ENCODE results near the gene MRPL34. TPM values are rescaled to one million over a fixed set of nuclear protein-coding genes. Genes with fewer than 3 reads are reported as not detected.

Gene MRPL34
- total RNA-seq, 1 donor from 2014 or later = 23.7 TPM

DNA sequence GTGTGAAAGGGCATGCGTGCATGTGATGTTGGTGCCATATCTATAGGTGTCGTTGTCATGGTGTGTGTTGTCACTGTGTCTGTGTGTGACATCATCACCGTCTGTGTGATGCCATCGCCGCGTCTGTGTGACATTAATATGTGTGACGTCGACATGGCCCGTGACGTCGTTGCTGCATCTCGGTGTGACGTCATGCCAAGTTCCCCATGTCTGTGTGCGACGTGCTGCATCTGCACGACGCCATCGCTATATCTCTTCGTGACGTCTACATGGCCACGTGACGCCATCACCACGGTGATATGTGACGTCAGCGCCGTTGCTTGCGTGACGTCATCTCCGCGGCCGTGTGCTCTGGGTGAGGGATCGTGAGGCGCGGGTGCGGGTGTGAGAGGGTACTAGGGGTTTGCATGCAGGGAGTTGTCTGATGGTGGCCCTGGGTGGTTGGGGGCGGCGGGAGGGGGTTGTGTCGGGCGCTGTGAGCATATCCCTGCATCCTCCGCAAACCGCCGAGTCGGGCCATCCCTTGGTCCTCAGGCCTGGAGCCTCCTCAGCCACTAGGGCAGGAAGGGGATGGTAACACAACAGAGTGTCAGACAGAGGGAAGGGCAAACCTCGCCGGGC lies 46.3 kb downstream of the MRPL34 start:
- Histone ChIP-seq H3K4me3 (ENCODE audit: low read depth, low read length) (no peak overlapping the region), H3K36me3 (ENCODE audit: control insufficient read depth, insufficient read depth, low read length) (no peaks in the 10 kb centered on the region), H3K27me3 (ENCODE audit: control insufficient read depth, insufficient read depth, low read length) (no peaks in the 10 kb centered on the region)
- TF ChIP-seq CTCF (IDR thresholded peaks at IDR 0.05; ENCODE audit: insufficient read depth, low read length, severe bottlenecking) = no peak
- FAIRE-seq (no peak), DNase-seq (ENCODE audit: low read depth) (no peak)

DNA sequence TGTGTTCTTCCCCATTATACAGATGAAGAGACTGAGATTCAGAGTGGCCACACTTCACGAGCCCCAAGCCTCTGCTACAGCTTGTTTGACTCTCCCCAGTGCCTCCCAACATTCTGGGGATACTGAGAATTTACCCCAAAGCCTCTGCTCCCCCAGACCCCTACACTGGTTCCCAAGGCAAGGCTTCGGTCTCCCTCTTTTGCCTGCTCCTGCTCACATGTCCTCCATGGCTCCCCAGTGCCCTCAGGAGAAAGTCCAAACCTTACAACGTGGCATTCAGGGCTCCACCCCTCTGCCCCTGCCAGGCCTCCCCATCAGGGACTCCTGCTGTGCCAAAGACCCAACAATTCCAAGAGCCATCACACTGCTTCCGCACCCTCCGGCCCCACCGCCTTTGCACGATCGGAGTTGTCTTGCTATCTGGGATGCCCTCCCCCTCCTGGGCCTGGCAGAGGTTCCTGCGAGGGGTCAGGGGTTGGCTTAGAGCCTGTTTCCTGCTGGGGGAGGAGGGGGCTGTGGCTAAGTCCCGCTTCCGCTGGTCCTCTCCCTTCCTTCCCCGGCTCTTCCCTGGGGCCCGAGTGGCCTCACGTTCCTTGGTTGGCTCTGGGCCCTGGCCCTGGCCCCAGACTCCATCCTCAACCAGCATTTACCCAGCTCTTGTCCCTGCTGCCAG lies 47.1 kb downstream of the MRPL34 start:
- Histone ChIP-seq H3K27me3 (ENCODE audit: control insufficient read depth, insufficient read depth, low read length) (no peaks in the 10 kb centered on the region), H3K36me3 (ENCODE audit: control insufficient read depth, insufficient read depth, low read length) (no peaks in the 10 kb centered on the region), H3K4me3 (ENCODE audit: low read depth, low read length) (no peak overlapping the region)
- FAIRE-seq = no peak
- DNase-seq (ENCODE audit: low read depth) = no peak
- TF ChIP-seq CTCF (IDR thresholded peaks at IDR 0.05; ENCODE audit: insufficient read depth, low read length, severe bottlenecking) = no peak

GRCh38 chr19:17353386-17353785 lies 47.7 kb downstream of the MRPL34 start:
- no peaks in the 10 kb centered on the region for H3K36me3 ChIP-seq (ENCODE audit: control insufficient read depth, insufficient read depth, low read length)
- no peak overlapping the region for H3K4me3 ChIP-seq (ENCODE audit: low read depth, low read length)
- TF ChIP-seq CTCF (IDR thresholded peaks at IDR 0.05; ENCODE audit: insufficient read depth, low read length, severe bottlenecking) = no peak
- no peaks in the 10 kb centered on the region for H3K27me3 ChIP-seq (ENCODE audit: control insufficient read depth, insufficient read depth, low read length)
- DNase-seq (ENCODE audit: low read depth) = no peak
- no peak for FAIRE-seq

Other genes starting within 250 kb of the MRPL34 start
- 1.3 and 1.7 TPM in 2 replicates for gene HAUS8, start 230.4 kb upstream of the MRPL34 start, total RNA-seq
- 15.5 and 21.9 TPM in 2 replicates for gene MYO9B, start 230.1 kb upstream of the MRPL34 start, total RNA-seq
- 8.3 and 11.8 TPM in 2 replicates for gene USE1, start 90.5 kb upstream of the MRPL34 start, total RNA-seq
- 2.0 and 3.2 TPM in 2 replicates for gene OCEL1, start 79.6 kb upstream of the MRPL34 start, total RNA-seq
- 93.8 and 124 TPM in 2 replicates for gene NR2F6, start 60.0 kb upstream of the MRPL34 start, total RNA-seq
- gene USHBP1, start 41.1 kb upstream of the MRPL34 start, total RNA-seq = 0.13 TPM in 1 of 2 replicates, not detected in the other
- 45.8 and 60.9 TPM in 2 replicates for gene BABAM1, start 38.4 kb upstream of the MRPL34 start, total RNA-seq
- 0.38 and 0.53 TPM in 2 replicates for gene ANKLE1, start 24.0 kb upstream of the MRPL34 start, total RNA-seq
- 6.1 and 9.9 TPM in 2 replicates for gene ABHD8, start 2.4 kb upstream of the MRPL34 start, total RNA-seq
- gene DDA1, start 3.7 kb downstream of the MRPL34 start, total RNA-seq = 9.0 and 21.1 TPM in 2 replicates
- 2.6 and 4.0 TPM in 2 replicates for gene ANO8, start 29.0 kb downstream of the MRPL34 start, total RNA-seq
- gene GTPBP3, start 31.7 kb downstream of the MRPL34 start, total RNA-seq = 16.5 and 48.4 TPM in 2 replicates
- not detected in 2 replicates for gene PLVAP, start 71.5 kb downstream of the MRPL34 start, total RNA-seq
- not detected in 2 replicates for gene CCDC194, start 88.3 kb downstream of the MRPL34 start, total RNA-seq
- 2.2 and 8.7 TPM in 2 replicates for gene BST2, start 99.8 kb downstream of the MRPL34 start, total RNA-seq
- gene MVB12A, start 114.2 kb downstream of the MRPL34 start, total RNA-seq = 22.9 and 23.8 TPM in 2 replicates
- gene TMEM221, start 142.8 kb downstream of the MRPL34 start, total RNA-seq = 0.13 TPM in 1 of 2 replicates, not detected in the other
- not detected in 2 replicates for gene NXNL1, start 155.1 kb downstream of the MRPL34 start, total RNA-seq
- gene SLC27A1, start 164.7 kb downstream of the MRPL34 start, total RNA-seq = 5.9 and 7.9 TPM in 2 replicates
- gene PGLS, start 205.8 kb downstream of the MRPL34 start, total RNA-seq = 41.1 and 67.2 TPM in 2 replicates
- gene COLGALT1, start 249.8 kb downstream of the MRPL34 start, total RNA-seq = 74.2 and 75.1 TPM in 2 replicates

All from bronchial epithelial cell (primary cell).